A549 (cell line): ENCODE measurements around the gene RGS14. TPM values are rescaled to one million over a fixed set of nuclear protein-coding genes. Genes with fewer than 3 reads are reported as not detected.

ENCODE experiments used
- ATAC-seq, 2 experiments: fragments of 200-7000 bp in 1 of 2; fragments of >200 bp in 1 of 2; cut with Nextera tagmentation in 1 of 2; cut with Tn5 transposase in 1 of 2; 3 replicates each; pipeline versions ENCODE4 v1.8.0 to v1.9.1; 2018 to 2020; ENCODE audit warnings: mild to moderate bottlenecking in 1 of 2, moderate library complexity in 1 of 2
- CTCF ChIA-PET: fragments of 300-600 bp; sonication (Branson Sonifier 250); formaldehyde crosslinking; extraction: SDS; loops from one replicate; lab custom pipeline; 2021; ENCODE audit warnings: antibody characterized with exemption, inconsistent platforms; lab: Yijun Ruan, JAX
- POLR2A ChIA-PET: fragments of 350-600 bp; formaldehyde crosslinking; extraction: SDS; loops from one replicate; lab custom pipeline; 2021; ENCODE audit warnings: antibody characterized with exemption, inconsistent platforms; lab: Yijun Ruan, JAX
- DNase-seq, 2 experiments: peaks; one replicate each; pipeline versions ENCODE4 v3.0.0 to v3.0.0-alpha.2; 2011 to 2016; ENCODE audit warnings: low read depth in 1 of 2, low spot score in 1 of 2
- FAIRE-seq: peaks from 2 replicates; lab custom pipeline; 2011; peaks lifted over from hg19 to GRCh38; lab: Jason Lieb, UNC
- H3K27ac ChIP-seq, 2 experiments: fragments of >200 bp; sonication (Bioruptor Twin); formaldehyde crosslinking; 3 replicates each; pipeline ENCODE4 v1.5.1; 2016 to 2017
- H3K4me1 ChIP-seq: fragments of >200 bp; sonication (Bioruptor Twin); formaldehyde crosslinking; 3 replicates; pipeline ENCODE4 v1.6.1; 2016
- H3K4me2 ChIP-seq: fragments of >200 bp; sonication (Bioruptor Twin); formaldehyde crosslinking; 3 replicates; pipeline ENCODE4 v1.6.1; 2016
- H3K4me3 ChIP-seq: fragments of >200 bp; sonication (Bioruptor Twin); formaldehyde crosslinking; 3 replicates; pipeline ENCODE4 v1.5.1; 2016
- H3K9me3 ChIP-seq: fragments of >200 bp; sonication (Bioruptor Twin); formaldehyde crosslinking; 3 replicates; pipeline ENCODE4 v1.6.1; 2016
- ATOH8 ChIP-seq: fragments of 250-450 bp; sonication (Bioruptor Pico); IDR thresholded peaks from 2 replicates; pipeline ENCODE4 v1.5.0; 2020; ENCODE audit warnings: low read depth, mild to moderate bottlenecking, moderate library complexity
- CHD4 ChIP-seq: fragments of 200-600 bp; sonication (generic); IDR thresholded peaks from 2 replicates; pipeline ENCODE4 v1.6.1; 2016; ENCODE audit warnings: antibody characterized with exemption, mild to moderate bottlenecking, borderline replicate concordance
- EHF ChIP-seq: fragments of 250-450 bp; sonication (Bioruptor Pico); IDR thresholded peaks from 2 replicates; pipeline ENCODE4 v1.5.0; 2020; ENCODE audit warnings: mild to moderate bottlenecking
- FOXS1 ChIP-seq: fragments of 250-450 bp; sonication (Bioruptor Pico); IDR thresholded peaks from 2 replicates; pipeline ENCODE4 v1.5.0; 2020; ENCODE audit warnings: mild to moderate bottlenecking, moderate library complexity
- GATA3 ChIP-seq: IDR thresholded peaks from 2 replicates; pipeline ENCODE4 v1.6.1; 2012; ENCODE audit warnings: borderline replicate concordance
- HDAC2 ChIP-seq: fragments of 200-600 bp; sonication (generic); IDR thresholded peaks from 2 replicates; pipeline ENCODE4 v1.6.1; 2016
- HOXB13 ChIP-seq: fragments of 250-450 bp; sonication (Bioruptor Pico); IDR thresholded peaks from 2 replicates; pipeline ENCODE4 v1.5.0; 2020; ENCODE audit warnings: low read depth, mild to moderate bottlenecking, moderate library complexity
- HOXB5 ChIP-seq: fragments of 250-450 bp; sonication (Bioruptor Pico); IDR thresholded peaks from 2 replicates; pipeline ENCODE4 v1.5.0; 2020; ENCODE audit warnings: mild to moderate bottlenecking, moderate library complexity
- KDM5A ChIP-seq: fragments of 200-600 bp; sonication (generic); IDR thresholded peaks from 2 replicates; pipeline ENCODE4 v1.6.1; 2016; ENCODE audit warnings: antibody characterized with exemption, mild to moderate bottlenecking
- MAFK ChIP-seq: fragments of 450-650 bp; IDR thresholded peaks from 2 replicates; pipeline ENCODE4 v1.6.1; 2014; ENCODE audit not compliant: partially characterized antibody
- MAZ ChIP-seq: fragments of 150-350 bp; IDR thresholded peaks from 2 replicates; pipeline ENCODE4 v1.6.1; 2014; ENCODE audit warnings: antibody characterized with exemption, low read depth, low read length, borderline replicate concordance
- MYC ChIP-seq: IDR thresholded peaks from 2 replicates; pipeline ENCODE4 v1.6.1; 2012; ENCODE audit warnings: mild to moderate bottlenecking, inconsistent platforms, low read length, improper control_type of control experiment, borderline replicate concordance
- PHF8 ChIP-seq: fragments of 200-600 bp; sonication (generic); IDR thresholded peaks from 2 replicates; pipeline ENCODE4 v1.6.1; 2016; ENCODE audit warnings: low read depth, mild to moderate bottlenecking, antibody characterized with exemption, moderate library complexity, borderline replicate concordance
- POLR2AphosphoS2 ChIP-seq: conservative IDR thresholded peaks from 2 replicates; pipeline ENCODE4 v1.6.1; 2012; ENCODE audit warnings: low read length, improper control_type of control experiment, inconsistent platforms
- RAD21 ChIP-seq, 2 experiments: fragments of >200 bp in 1 of 2; sonication (Bioruptor Twin) in 1 of 2; formaldehyde crosslinking in 1 of 2; IDR thresholded peaks in 1 of 2; conservative IDR thresholded peaks in 1 of 2; 2 replicates in 1 of 2; 3 replicates in 1 of 2; pipeline ENCODE4 v1.6.1; 2012 to 2018; ENCODE audit warnings: inconsistent platforms in 1 of 2
- RFX5 ChIP-seq: fragments of 450-650 bp; IDR thresholded peaks from 2 replicates; pipeline ENCODE4 v1.7.1; 2014; ENCODE audit warnings: antibody characterized with exemption, mild to moderate bottlenecking, moderate library complexity
- USF2 ChIP-seq: fragments of 450-650 bp; IDR thresholded peaks from 2 replicates; pipeline ENCODE4 v1.6.1; 2014; ENCODE audit warnings: antibody characterized with exemption
- ZSCAN20 ChIP-seq: fragments of 250-450 bp; sonication (Bioruptor Pico); IDR thresholded peaks from 2 replicates; pipeline ENCODE4 v1.8.0; 2022; ENCODE audit warnings: mild to moderate bottlenecking, moderate library complexity
- WGBS: methylation state at CpG from one replicate; pipeline ENCODE4 v1.1.6; 2017; ENCODE audit errors: missing lambda C conversion rate; 5-methylcytosine and 5-hydroxymethylcytosine counted together
- polyA plus RNA-seq, 4 experiments: library from polyadenylated mRNA; depleted of rRNA in 3 of 4; stranded (reverse); fragments of >200 nt; fragmentation: RNase III in 1 of 4; extraction: RNeasy Plus Mini Kit Qiagen cat#74134 plus additional on column Dnase treatment in 1 of 4; gene quantifications; 2 replicates in 3 of 4; 3 replicates in 1 of 4; pipeline ENCODE4 v1.2.3, GENCODE V29; 2011 to 2017
- TF ChIP-seq, protein P1 (sequence below): fragments of >200 bp; sonication (Bioruptor Twin); formaldehyde crosslinking; IDR thresholded peaks from 3 replicates; pipeline ENCODE4 v1.5.1; 2016
- TF ChIP-seq, protein P2 (sequence below): IDR thresholded peaks from 2 replicates; pipeline ENCODE4 v1.6.1; 2012
- TF ChIP-seq, protein P3 (sequence below): fragments of 250-450 bp; sonication (Bioruptor Pico); IDR thresholded peaks from 2 replicates; pipeline ENCODE4 v1.5.0; 2021; ENCODE audit warnings: mild to moderate bottlenecking, moderate library complexity, borderline replicate concordance

The RGS14 gene
- polyA plus RNA-seq, 2 of the 4 experiments (the other 2 are of a cell fraction) = 3.9 to 8.4 TPM

GRCh38 chr5:177354711-177355110 is 3.0 kb upstream of the RGS14 start:
- peaks cover 20% of the 10 kb centered on the region for H3K4me1 ChIP-seq
- DNase-seq (no peak), ATAC-seq (no peak), FAIRE-seq (no peak)
- peak overlapping the region; percentile 27; the same call in 2 of the 3 replicates for H3K4me2 ChIP-seq
- H3K27ac ChIP-seq = peak overlapping the region in 1 of 2 experiments; percentile 15; a peak in 1 of 6 replicates
- ChIA-PET POLR2A (no interaction called here), CTCF (interaction anchor here (1.3 to 4.3 kb wide), 5 partner anchors 15 to 49 kb away, joined by 3 to 28 read pairs (median 4); no protein-coding TSS in a partner anchor)
- no peak overlapping the region for H3K4me3 ChIP-seq
- TF ChIP-seq MAZ = no peak
- no peak for TF ChIP-seq POLR2AphosphoS2
- TF ChIP-seq ATOH8 (CRISPR knock-in tag) = no peak
- no peak for TF ChIP-seq ZSCAN20 (CRISPR knock-in tag)
- TF ChIP-seq, protein P1, sequence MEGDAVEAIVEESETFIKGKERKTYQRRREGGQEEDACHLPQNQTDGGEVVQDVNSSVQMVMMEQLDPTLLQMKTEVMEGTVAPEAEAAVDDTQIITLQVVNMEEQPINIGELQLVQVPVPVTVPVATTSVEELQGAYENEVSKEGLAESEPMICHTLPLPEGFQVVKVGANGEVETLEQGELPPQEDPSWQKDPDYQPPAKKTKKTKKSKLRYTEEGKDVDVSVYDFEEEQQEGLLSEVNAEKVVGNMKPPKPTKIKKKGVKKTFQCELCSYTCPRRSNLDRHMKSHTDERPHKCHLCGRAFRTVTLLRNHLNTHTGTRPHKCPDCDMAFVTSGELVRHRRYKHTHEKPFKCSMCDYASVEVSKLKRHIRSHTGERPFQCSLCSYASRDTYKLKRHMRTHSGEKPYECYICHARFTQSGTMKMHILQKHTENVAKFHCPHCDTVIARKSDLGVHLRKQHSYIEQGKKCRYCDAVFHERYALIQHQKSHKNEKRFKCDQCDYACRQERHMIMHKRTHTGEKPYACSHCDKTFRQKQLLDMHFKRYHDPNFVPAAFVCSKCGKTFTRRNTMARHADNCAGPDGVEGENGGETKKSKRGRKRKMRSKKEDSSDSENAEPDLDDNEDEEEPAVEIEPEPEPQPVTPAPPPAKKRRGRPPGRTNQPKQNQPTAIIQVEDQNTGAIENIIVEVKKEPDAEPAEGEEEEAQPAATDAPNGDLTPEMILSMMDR = no peak
- TF ChIP-seq, protein P2, sequence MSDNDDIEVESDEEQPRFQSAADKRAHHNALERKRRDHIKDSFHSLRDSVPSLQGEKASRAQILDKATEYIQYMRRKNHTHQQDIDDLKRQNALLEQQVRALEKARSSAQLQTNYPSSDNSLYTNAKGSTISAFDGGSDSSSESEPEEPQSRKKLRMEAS = no peak
- no peak for TF ChIP-seq HOXB13
- no peak for TF ChIP-seq KDM5A
- TF ChIP-seq RFX5 = no peak
- TF ChIP-seq HOXB5 (CRISPR knock-in tag) = no peak
- no peak for TF ChIP-seq HDAC2
- TF ChIP-seq PHF8 = no peak
- peaks cover 4% of the 10 kb centered on the region; the same call in 1 of the 3 replicates for H3K9me3 ChIP-seq
- 72% methylated on average over 3 of the region's 3 CpGs for WGBS

GRCh38 chr5:177355162-177355867 is 2.4 kb upstream of the RGS14 start:
- DNase-seq (no peak), ATAC-seq (no peak), FAIRE-seq (no peak)
- Histone ChIP-seq H3K4me3 (no peak overlapping the region), H3K4me2 (no peak overlapping the region), H3K27ac (no peak overlapping the region), H3K4me1 (peaks cover 14% of the 10 kb centered on the region), H3K9me3 (peaks cover 4% of the 10 kb centered on the region; the same call in 1 of the 3 replicates)
- no peak for TF ChIP-seq EHF (CRISPR knock-in tag)
- 0 out of 2 replicates have a peak, but pooled peaks have one; percentile 52 for TF ChIP-seq CHD4
- WGBS = 85% methylated on average over 1 of the region's 1 CpG
- ChIA-PET CTCF (interaction anchor here (0.9 to 4.3 kb wide), 5 partner anchors 11 to 48 kb away, joined by 3 to 28 read pairs (median 4); no protein-coding TSS in a partner anchor), POLR2A (no interaction called here)

DNA sequence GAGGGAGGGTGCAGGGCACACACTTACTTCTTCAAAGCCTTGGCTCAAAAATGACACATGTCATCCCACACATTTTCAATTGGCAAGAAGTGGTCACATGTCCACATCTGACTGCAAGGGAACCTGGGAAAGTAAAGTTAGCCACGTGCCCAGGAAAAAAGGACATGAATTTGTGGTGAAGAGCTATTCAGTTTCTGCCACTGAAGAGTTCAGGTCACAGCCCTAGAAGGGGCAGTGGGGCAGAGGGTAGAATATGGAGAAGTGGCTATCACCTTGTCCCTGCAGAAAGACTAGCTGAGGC is 1.9 kb upstream of the RGS14 start:
- FAIRE-seq = no peak
- Histone ChIP-seq H3K4me3 (no peak overlapping the region), H3K9me3 (peaks cover 4% of the 10 kb centered on the region; the same call in 1 of the 3 replicates), H3K27ac (no peak overlapping the region), H3K4me2 (no peak overlapping the region), H3K4me1 (peaks cover 10% of the 10 kb centered on the region; the same call in 2 of the 3 replicates)
- DNase-seq = no peak
- ChIA-PET CTCF (interaction anchor here (0.7 to 4.3 kb wide), 6 partner anchors 11 to 48 kb away, joined by 3 to 28 read pairs (median 4); no protein-coding TSS in a partner anchor), POLR2A (no interaction called here)
- no peak for TF ChIP-seq FOXS1 (CRISPR knock-in tag)
- TF ChIP-seq RAD21 (conservative IDR thresholded peaks at IDR 0.05 in 1 of 2, IDR thresholded peaks at IDR 0.05 in 1 of 2) = no peak
- TF ChIP-seq MAFK = no peak
- TF ChIP-seq USF2 = peak; percentile 82
- no peak for TF ChIP-seq MYC
- TF ChIP-seq, protein P3, sequence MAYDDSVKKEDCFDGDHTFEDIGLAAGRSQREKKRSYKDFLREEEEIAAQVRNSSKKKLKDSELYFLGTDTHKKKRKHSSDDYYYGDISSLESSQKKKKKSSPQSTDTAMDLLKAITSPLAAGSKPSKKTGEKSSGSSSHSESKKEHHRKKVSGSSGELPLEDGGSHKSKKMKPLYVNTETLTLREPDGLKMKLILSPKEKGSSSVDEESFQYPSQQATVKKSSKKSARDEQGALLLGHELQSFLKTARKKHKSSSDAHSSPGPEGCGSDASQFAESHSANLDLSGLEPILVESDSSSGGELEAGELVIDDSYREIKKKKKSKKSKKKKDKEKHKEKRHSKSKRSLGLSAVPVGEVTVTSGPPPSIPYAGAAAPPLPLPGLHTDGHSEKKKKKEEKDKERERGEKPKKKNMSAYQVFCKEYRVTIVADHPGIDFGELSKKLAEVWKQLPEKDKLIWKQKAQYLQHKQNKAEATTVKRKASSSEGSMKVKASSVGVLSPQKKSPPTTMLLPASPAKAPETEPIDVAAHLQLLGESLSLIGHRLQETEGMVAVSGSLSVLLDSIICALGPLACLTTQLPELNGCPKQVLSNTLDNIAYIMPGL (CRISPR knock-in tag) = no peak
- TF ChIP-seq GATA3 = no peak
- no peak for TF ChIP-seq EHF (CRISPR knock-in tag)
- no peak for ATAC-seq
- WGBS = 0% methylated on average over 1 of the region's 1 CpG
